Measurements from ENCODE around the gene LSR. TPM values are rescaled to one million over a fixed set of nuclear protein-coding genes. Genes with fewer than 3 reads are reported as not detected.

LSR gene
- total and polyA plus RNA-seq, 2 of the 4 experiments (the other 2 are of a cell fraction): 0.18 to 0.44 TPM

GRCh38 chr19:35272954-35273649 lies 24.3 kb downstream of the LSR start:
- CTCF ChIA-PET: no interaction called here
- dilution Hi-C loops (cut with HindIII; ENCODE audit: low sequenced_read_pairs, unreplicated experiment) (no loop called here), intact Hi-C loops (cut with micrococcal nuclease) (no loop called here), in situ Hi-C loops (cut with MboI; ENCODE audit: low sequenced_read_pairs) (no loop called here)
- Histone ChIP-seq H2AK9ac (replicated peaks; ENCODE audit: low read depth, low read length, poor library complexity) (no peak overlapping the region), H3K9me1 (ENCODE audit: insufficient read depth, low read length) (no peaks in the 10 kb centered on the region), H2AFZ (replicated peaks; ENCODE audit: low read length, poor library complexity) (no peak overlapping the region), H3K27ac (ENCODE audit: insufficient read depth, low read length) (no peak overlapping the region), H4K91ac (ENCODE audit: insufficient read depth, low read depth, low read length) (no peak overlapping the region), H3K4ac (ENCODE audit: low read depth, low read length) (no peak overlapping the region), H2BK15ac (ENCODE audit: low read depth, low read length) (no peak overlapping the region), H3K56ac (ENCODE audit: extremely low read depth, insufficient read depth, low read length) (no peak overlapping the region), H2BK5ac (ENCODE audit: low read depth, low read length, poor library complexity, severe bottlenecking) (no peak overlapping the region), H3K18ac (ENCODE audit: low read depth, low read length) (no peak overlapping the region), H4K5ac (ENCODE audit: low read depth, low read length) (no peak overlapping the region), H2AK5ac (ENCODE audit: low read depth, low read length) (no peak overlapping the region), H2BK20ac (ENCODE audit: low read depth, low read length) (no peak overlapping the region), H3K27me3 (ENCODE audit: control insufficient read depth, insufficient read depth, low read length) (no peaks in the 10 kb centered on the region), H3K9me3 (ENCODE audit: control insufficient read depth, insufficient read depth, low read length) (no peaks in the 10 kb centered on the region), H3K14ac (replicated peaks; ENCODE audit: low read depth, low read length) (no peak overlapping the region), H3K23ac (ENCODE audit: low read depth, low read length) (no peak overlapping the region), H3K4me3 (ENCODE audit: insufficient read depth, low read depth, low read length) (no peak overlapping the region), H2BK120ac (ENCODE audit: low read depth, low read length) (no peak overlapping the region), H3K79me1 (ENCODE audit: low read depth in 1 of 2, low read length in 2 of 2) (peaks cover 9 to 28% of the 10 kb centered on the region in 2 experiments), H3K4me2 (ENCODE audit: low read depth, low read length) (no peak overlapping the region), H4K8ac (ENCODE audit: low read depth in 2 of 2, low read length in 2 of 2) (no peak overlapping the region), H3K9ac (ENCODE audit: low read depth, low read length) (no peak overlapping the region), H3K4me1 (ENCODE audit: control insufficient read depth, insufficient read depth, low read length) (no peaks in the 10 kb centered on the region), H4K20me1 (ENCODE audit: insufficient read depth, low read length) (no peaks in the 10 kb centered on the region), H3K36me3 (ENCODE audit: control insufficient read depth, insufficient read depth, low read length) (peaks cover 47% of the 10 kb centered on the region)
- POLR2A ChIA-PET (ENCODE audit: unreplicated experiment): no interaction called here
- no peak for DNase-seq
- no TSS peak for BruUV-seq (replicated peaks)
- WGBS, 2 experiments (ENCODE audit: extremely low coverage in 2 of 2, insufficient read length in 1 of 2): 100% methylated on average over 2 of the region's 10 CpGs; no CpG with 5 or more reads in 1 of the 2 experiments
- ATAC-seq (ENCODE audit: low read depth): no peak
- TF ChIP-seq ELK1 (IDR thresholded peaks at IDR 0.05; ENCODE audit: borderline replicate concordance, low read depth, low read length) (no peak), MAFK (IDR thresholded peaks at IDR 0.05; ENCODE audit: low read depth, low read length) (no peak), CHD1 (IDR thresholded peaks at IDR 0.05; ENCODE audit: low read depth, low read length) (no peak), RCOR1 (IDR thresholded peaks at IDR 0.05; ENCODE audit: insufficient replicate concordance, low read length) (no peak), RFX5 (IDR thresholded peaks at IDR 0.05; ENCODE audit: low read depth, low read length) (no peak), BHLHE40 (IDR thresholded peaks at IDR 0.05; ENCODE audit: low read depth, low read length) (no peak), CEBPB (IDR thresholded peaks at IDR 0.05; ENCODE audit: low read depth, low read length) (no peak), NFE2L2 (IDR thresholded peaks at IDR 0.05; ENCODE audit: low read depth, low read length) (no peak), CTCF (conservative IDR thresholded peaks at IDR 0.05; ENCODE audit: low read depth, low read length) (no peak), POLR2A (IDR thresholded peaks at IDR 0.05; ENCODE audit: low read depth, low read length) (no peak), USF2 (IDR thresholded peaks at IDR 0.05; ENCODE audit: low read depth, low read length) (no peak), MXI1 (IDR thresholded peaks at IDR 0.05; ENCODE audit: borderline replicate concordance, low read depth, low read length) (no peak), RAD21 (IDR thresholded peaks at IDR 0.05; ENCODE audit: low read length) (no peak), MAZ (IDR thresholded peaks at IDR 0.05; ENCODE audit: borderline replicate concordance, low read depth, low read length) (no peak), SMC3 (IDR thresholded peaks at IDR 0.05; ENCODE audit: low read depth, low read length) (no peak), FOS (IDR thresholded peaks at IDR 0.05; ENCODE audit: low read depth, low read length) (no peak)

Measured in IMR-90 (cell line).